HG03097 (cell line): ENCODE measurements around the gene TBC1D22A.

ENCODE experiments used
- ATAC-seq: cut with Tn5 transposase; IDR thresholded peaks from one replicate; pipeline ENCODE4 v1.9.1; 2021; ENCODE audit not compliant: unreplicated experiment, low FRiP score

The TBC1D22A gene

DNA sequence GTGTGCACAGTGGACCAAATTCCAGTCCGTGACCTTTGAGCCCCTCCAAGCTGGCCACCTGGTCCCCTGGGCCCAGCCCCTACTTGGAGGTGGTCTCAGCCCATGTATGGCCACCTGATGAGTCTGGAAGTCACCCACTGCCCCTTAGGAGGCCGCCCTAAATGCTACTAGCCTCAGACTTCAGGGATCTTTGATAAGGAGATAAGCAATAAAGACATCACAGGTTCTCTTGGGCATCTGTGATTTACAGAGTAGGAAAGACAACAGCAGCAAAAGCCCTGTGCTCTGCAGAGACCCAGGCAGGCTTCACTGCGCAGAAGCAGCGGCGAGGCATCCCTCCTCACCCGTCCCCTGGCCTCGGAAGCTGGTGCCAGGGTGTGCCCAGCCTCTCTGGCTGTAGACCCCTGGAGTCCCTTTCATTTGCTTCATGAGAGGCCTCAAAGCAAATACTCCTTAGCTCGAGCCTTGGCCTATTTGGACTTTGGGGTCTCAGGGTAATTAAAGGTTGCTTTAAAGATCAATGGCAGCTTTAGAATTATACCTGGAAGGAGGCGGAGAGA, 360.1 kb downstream of the TBC1D22A start:
- ATAC-seq, result no peak

DNA sequence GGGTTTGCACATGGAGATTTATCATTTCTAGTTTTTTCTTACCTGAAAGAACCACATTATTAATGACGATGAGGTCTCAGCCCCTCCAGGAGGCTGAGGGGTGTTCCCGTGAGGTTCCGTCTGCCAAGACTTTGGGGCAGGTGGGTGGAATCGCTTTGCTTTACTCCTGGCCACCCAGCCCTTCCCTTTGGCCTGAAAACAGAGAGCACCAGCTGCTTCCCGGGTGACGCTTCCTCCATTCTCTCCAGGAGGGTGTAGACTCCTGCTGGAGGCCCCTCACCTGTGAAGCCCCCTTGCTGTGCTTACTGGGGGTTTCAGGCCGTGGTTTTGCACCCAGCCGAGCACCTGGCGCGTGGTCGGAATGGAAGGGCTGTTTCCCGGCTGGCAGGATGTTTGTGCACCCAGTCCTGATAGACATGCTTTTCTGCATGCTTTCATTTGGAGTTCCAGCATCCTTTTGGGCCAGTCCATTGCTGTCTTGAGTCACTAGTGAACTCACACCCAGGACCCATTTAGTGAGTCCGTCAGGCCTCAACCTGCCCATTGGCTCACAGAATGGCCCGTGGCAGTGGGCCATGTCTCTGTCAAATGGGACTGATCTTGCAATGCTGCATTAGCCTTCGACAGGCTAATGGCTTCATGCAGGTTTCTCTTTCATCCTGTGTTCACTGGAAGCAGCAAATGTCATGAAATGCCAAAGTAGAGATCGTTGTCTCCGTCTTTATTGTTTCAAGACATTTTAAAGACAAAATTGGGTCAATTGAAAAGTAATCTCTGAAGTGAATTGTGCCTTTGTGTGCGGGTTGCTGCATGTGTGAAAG, 360.8 kb downstream of the TBC1D22A start:
- ATAC-seq, result no peak

DNA sequence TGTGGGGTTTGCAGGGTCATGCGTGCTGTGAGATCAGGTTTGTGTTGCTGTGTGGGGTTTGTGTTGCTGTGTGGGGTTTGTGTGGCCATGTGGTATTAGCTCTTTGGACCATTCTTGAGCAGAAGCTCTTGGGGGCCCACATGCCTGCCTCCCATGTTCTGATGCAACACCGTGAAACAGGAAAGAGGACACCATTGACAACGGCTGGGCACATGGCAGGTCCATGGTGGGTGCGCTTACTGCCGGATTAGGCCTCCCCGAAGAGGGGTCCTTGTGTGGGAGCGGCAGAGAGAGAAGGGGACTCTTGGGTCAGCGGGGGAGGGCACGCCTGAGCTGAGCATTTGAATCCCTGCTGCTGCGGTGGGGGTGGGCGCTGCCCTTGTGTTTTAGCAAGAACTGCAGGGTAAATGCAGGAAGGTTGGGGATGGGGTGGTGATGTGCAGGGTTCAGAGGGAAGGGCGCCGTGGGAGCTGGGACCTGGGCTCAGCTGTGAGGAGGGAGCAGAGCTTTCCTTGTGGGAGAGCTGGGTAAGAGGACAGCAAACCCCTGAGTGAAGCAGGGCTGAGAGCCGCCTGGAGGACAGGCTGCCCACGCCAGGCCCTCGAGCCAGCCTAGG, 361.5 kb downstream of the TBC1D22A start:
- no peak for ATAC-seq

DNA sequence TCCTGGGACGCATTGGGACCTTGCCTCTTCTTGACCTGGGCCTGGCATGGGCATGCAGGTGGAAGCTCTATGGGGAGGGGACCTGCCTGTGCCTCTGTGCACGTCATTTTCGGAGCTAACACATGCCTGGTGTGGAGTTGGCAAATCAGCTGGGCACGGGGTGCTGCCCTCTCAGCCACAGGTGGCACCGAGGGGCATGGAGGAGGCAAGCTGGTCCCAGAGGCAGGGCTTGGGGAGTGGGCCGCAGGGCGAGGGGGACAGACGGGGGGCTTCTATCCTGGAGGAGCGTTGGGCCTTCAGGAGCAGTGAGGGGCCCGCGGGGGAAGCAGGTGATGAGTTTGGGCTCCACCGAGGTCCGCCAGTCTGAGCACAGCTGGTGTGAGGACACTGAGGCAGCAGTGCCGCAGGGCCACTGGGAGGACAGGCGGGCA, 362.0 kb downstream of the TBC1D22A start:
- no peak for ATAC-seq

DNA sequence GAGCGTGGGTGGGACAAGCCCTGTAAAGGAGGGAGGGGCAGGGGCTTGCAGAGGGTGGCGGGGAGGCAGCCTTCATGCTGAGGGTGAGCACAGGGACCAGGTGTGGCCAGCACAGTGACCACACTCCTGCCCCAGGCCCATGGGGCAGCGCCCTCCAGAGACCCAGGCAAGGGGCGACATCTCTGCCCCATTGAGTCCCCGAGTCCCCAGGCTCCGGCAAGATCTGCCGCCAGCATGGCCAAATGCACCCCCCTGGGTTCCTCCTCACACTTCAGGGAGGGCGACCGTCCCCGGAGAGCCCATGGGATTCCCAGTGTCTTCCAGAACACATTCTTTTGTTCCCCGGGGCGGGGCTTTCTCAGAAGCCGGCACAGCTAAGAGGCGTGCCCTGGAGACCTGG, 362.5 kb downstream of the TBC1D22A start:
- ATAC-seq, result no peak

DNA sequence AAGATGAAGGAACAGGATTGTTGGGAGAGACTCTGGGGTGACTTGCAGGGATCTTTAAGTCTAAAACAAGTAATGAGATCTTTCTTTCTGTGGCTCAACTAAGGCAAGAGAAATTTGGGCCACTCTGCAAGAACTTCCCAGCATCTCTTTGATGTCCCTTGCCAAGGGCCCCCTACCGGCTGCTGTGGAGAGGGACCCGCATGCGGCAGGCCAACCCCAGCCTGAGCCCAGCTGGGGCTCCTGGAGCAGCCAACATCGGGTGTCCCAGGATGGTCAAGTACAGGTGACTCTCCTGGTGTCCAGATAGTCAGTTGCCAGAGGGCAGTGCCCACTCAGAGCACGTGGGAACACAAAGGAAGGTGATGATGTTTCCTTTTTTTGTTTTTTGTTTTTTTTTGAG, 363.2 kb downstream of the TBC1D22A start:
- no peak for ATAC-seq

DNA sequence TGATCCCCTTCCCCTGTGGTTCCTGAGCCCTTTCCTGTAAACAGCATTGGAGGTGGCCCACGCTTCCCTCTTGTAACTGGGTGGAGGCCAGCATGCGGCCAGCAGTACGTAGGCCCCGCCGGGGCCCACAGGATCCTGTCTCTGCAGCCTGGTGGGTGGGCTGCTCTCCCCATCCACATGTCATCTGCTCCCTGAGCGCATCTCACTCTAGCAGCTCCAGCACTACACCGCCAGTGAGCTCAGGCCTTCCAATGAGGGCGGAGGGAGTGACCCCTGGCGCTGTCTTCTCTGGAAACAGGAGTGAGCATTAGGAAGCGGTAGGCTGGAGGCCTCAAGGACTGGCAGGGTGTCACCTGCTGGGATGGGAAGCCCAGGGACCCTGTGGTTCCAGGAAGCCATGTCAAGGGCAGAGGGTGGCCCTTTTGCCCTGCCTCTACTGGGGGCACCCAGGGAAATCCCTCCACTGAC, 363.9 kb downstream of the TBC1D22A start:
- ATAC-seq, result no peak

DNA sequence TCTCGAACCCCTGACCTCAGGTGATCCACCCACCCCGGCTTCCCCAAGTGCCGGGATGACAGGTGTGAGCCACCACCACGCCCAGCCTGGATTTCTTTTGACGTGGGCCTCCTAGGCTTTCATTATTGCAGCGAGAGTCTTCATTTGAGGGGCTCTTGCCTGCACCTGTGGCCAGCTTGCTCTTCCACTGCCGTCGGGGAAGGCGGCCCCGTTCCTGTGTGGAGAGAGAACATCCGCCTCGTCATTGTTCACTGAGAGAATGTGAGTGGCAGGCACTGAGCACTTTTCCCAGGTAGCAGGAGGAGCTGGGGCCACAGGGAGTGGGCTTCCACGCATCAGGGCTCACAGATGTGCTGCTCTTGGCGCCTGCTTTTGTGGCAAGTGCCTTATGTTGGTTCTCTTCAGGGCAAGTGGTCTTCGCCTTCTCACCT, 365.0 kb downstream of the TBC1D22A start:
- ATAC-seq, result no peak

DNA sequence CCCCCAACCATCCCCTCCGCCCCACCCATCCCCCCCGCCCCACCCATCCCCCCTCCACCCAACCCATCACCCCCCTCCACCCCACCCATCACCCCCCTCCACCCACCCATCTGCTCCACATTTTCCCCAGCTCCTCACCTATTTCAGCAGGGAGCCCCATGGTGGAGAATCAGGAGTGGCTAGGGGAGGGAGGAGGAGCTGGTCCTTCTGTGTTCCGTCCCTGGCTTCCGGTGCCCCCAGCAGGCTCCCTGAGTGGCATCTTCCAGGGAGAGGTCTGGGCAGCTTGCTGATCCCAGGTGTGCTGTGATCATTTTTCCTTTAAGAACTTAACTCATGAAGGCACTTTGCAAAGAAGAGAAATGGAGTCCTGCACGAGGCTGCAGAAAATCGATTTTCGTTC, 365.8 kb downstream of the TBC1D22A start:
- no peak for ATAC-seq

DNA sequence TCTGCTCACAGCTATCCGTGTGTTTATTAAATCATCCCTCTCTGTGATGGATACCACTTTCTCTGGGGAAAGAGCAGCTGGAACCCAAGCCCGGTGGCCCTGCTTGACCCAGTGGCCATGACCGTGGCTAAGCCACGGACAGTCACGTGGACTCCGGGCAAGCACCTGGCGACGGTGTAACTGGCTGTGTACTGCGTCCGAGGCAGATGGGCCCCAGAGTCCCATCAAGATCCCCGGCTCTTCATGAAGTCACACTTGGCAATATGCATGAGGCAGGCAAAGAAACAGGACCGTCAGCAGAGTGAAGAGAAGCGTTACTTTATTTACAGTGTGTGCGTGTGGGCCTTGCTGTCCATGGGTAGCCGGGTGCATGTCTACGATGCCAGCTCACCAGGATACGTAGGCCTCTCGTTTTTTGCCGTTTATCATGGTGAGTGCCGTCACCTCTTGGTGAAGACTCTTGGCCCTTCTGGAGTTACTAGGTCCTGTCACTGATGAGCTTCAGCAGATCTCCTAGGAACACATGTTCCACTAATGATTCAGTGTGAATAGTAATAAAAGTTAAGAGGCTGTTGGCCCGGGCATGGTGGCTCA, 366.3 kb downstream of the TBC1D22A start:
- ATAC-seq, result no peak

DNA sequence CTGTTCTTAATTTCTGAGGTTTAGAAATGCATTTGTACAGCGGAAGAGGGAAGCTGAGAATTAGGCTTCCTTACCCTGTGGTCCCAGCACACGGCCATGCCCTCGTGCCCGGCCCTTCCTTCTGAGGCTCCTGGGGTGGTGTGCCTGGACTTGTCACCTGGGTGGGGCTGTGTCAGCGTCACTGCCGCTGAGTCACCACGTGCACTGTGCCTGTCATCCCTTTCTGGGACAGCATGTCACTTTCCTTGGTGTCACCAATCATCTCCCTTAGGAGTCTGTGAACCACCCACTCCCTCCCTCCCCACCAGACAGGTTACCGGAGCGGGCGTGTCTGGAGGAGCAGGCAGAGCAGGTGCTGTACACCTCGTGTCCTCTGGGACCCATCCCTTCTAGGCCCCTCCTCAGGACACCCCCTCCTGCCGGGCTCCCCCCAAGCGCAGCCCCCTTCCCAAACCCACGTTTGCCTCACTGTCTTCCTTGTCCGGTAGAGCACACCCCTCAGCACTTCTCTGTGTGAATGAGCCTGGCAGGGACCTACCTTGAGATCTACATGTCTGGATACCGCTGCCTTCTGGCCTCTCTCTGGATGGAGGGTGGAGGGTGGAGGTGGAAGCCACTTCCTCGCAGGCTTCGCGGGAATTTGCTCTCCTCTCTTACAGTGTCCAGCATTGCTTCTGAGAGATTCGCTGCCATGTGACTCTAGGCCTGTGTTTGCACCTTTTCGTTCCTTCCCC, 367.6 kb downstream of the TBC1D22A start:
- ATAC-seq, result no peak

DNA sequence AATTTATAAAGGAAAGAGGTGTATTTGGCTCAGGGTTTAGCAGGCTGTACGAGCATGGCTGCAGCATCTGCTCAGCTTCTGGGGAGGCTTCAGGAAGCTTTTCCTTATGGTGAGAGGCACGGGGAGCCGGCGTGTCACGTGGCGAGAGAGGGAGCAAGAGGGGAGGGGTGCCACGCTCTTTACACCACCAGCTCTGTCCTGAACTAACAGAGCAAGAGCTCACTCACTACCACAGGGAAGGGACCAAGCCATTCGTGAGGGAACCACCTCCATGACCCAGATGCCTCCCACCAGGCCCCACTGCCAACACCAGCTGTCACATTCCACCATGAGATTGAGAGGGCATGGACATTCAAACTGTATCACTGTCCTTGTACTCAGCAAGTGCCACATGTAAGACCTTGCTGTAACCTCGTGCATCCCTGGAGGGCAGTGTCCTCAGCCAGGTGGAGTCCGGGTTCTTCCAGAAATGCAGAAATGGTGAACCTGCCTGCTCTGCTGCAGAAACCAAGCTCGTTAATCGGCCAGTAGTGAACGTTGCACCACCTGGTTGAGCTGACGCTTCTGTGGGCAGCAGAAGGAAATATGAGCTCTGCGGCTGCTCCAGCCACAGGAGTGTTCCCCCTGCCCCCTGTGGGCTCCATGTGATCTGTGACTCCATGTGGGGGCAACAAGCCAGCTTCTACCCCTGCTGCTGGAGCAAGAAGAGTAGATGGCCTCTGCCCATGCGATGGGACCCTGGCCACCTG, 368.6 kb downstream of the TBC1D22A start:
- ATAC-seq, result no peak

DNA sequence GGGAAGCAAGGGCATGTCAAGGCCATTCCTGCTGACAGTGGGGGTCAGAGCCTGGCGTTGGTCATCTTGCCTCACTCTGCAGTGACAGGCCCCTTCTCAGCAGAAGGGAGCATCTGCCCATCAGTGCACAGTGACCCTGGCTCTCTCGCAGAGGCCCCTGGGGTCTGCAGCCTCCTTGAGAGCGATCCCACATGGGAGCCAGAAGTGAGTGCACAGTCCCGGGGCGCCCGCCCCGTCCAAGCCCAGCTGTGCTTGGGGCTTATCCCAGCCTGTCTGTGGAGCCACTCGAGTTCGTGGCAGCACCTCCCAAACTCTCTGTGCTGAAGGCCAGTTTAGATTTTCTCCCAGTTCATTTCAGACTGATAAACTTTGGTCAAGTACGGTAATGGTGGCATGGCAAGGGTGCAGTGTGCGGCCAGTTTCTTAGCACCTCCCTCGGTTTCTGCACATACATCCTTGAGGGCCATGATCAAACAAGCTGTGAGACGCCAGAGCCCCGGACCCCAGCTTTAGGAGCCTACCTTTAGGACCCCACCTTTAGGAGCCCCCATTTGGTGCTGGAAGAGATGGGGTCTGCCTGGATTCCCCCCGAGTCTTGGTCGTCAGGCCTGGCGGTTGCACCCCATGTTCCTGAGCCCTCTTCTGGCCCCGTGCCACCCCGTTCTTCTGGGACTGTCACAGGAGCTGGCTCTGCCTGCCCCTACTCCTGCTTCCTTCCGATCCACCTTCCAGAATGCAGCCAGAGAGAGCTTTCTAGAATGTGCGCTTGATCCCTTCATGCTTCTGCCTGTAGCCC, 369.4 kb downstream of the TBC1D22A start:
- no peak for ATAC-seq

DNA sequence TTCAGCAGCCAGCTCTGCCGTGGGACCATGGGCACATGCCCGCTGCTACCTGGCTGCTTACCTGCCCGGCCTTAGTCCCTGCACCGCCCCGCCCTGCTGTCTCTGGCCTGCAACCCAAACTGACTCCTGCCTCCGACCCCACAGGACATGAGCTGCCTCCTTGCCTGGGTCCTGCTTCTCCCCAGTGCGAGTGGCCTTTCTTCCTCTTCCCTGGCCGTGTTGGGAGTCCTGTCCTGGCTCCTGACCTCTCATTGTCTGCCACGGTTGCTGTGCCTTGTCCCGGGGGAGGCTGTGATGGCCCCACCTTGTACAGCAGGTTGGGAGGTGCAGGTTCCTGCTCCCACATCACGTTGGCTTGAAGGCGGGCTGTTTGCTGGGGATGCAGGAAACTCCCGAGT, 370.0 kb downstream of the TBC1D22A start:
- no peak for ATAC-seq

DNA sequence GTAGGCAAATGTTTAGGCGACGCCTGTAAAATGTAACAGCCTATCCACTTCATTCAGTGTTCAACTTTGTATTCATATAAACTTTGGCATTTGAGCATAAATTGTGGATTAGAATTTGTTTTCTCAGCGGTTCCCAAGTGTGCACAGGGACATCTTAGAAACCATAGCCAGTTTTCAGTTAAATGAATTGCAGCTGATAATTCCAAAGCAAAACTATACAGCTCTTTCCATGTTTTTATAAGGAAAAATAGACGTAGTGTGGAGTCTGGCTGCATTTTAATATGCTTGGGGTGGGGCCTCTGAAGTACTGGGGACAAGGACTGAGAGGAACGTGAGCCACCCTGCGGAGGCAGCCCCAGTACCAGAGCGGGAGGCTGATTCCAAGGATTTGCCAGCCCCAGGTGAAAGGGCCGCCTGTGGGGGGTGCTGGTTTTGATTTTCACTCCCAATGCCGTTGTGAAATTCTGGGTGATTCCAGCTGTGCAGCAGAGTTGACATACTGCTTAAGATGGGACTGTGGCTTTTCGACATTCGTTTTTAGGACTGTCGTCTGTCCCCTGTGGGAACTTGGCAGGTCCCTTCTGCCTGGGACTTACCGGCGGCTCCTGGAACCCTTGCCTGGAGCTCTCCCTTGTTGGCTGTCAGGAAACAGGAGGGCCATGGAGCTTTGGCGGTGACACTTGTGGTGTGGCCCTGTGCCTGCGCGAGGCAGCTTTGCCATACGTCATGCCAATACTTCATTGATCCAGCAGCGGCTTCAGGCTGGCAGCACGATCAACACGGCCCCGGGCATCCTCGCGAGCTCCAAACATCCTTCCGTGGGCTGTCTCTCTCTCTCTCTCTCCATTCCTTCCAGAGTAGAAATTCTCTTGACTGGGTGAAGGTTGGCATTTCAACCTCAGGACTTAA, 370.9 kb downstream of the TBC1D22A start:
- no peak for ATAC-seq

DNA sequence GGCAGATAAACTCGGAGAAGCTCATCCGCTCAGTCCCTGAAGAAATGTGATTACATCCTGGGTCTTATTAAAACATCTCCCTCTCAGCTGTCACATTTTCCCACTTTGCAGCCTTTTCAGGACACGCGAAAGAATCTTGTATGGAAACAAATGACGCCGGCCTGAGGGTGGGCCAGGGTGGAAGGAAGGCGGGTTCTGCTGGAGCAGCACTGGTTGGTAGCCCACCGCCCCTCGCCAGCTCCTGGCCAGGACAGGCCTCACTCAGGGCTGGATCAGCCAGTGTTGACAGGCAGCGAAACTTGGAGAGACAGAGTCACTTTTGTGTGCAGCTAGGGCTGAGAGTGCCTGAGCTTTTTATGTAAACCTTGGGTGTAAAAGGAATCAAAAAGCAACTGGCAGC, 371.8 kb downstream of the TBC1D22A start:
- ATAC-seq, result no peak

DNA sequence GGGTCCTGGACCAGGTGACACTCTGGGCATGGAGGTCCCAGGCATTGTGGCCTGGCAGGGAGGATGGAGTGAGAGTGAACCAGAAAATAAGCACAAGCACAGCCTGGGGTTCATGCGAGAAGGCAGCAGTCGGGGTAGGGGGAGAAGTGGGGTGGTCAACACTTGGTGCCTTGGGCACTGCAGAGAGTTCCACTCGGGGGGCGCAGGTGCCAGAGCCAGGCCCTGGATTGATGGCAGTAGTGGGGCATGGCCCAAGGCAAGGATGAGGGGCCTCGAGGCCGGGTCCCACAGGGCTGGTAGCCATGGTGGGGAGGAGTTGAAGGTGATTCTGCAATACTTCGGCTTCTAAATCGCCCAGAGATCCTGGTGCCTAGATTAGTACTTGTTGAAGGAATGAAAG, 372.9 kb downstream of the TBC1D22A start:
- ATAC-seq, result no peak

DNA sequence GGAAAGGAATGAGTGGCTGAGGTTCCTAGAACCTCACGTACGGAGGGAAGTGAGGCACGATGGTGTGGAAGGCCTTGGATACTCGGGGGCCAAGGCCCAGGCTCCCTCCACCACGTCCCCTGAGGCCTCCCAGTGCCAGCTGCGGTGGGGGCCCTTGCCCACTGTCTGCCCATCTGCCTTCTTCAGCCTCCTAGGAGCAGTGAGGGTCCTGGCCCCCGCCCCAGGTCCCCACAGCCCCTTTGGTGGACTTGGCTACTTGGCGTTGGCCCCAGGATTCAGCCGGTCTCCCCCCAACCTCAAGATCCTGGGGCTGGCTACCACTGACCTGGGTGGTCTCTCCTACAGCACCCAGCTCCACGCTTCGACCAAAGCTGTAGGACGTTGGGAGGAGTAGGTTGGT, 373.6 kb downstream of the TBC1D22A start:
- ATAC-seq, result no peak
